T-helper 2 cell (primary cell): ENCODE data around the gene IDH2.
"Not testable (repeated sequence)": the region's sequence is repeated elsewhere in the genome, so short reads cannot be mapped to it uniquely, and the experiment has no call there.

Source experiments
- DNase-seq, 5 experiments: peaks; one replicate each; pipeline versions ENCODE4 v3.0.0 to v3.0.0-alpha.2; 2012 to 2022
- total RNA-seq, 2 donors: gene quantifications; one replicate each; lab custom pipeline; 2026; lab: John Stamatoyannopoulos, UW

Gene IDH2
- 52.4 to 57.4 reads per million in 2 donors for total RNA-seq

DNA sequence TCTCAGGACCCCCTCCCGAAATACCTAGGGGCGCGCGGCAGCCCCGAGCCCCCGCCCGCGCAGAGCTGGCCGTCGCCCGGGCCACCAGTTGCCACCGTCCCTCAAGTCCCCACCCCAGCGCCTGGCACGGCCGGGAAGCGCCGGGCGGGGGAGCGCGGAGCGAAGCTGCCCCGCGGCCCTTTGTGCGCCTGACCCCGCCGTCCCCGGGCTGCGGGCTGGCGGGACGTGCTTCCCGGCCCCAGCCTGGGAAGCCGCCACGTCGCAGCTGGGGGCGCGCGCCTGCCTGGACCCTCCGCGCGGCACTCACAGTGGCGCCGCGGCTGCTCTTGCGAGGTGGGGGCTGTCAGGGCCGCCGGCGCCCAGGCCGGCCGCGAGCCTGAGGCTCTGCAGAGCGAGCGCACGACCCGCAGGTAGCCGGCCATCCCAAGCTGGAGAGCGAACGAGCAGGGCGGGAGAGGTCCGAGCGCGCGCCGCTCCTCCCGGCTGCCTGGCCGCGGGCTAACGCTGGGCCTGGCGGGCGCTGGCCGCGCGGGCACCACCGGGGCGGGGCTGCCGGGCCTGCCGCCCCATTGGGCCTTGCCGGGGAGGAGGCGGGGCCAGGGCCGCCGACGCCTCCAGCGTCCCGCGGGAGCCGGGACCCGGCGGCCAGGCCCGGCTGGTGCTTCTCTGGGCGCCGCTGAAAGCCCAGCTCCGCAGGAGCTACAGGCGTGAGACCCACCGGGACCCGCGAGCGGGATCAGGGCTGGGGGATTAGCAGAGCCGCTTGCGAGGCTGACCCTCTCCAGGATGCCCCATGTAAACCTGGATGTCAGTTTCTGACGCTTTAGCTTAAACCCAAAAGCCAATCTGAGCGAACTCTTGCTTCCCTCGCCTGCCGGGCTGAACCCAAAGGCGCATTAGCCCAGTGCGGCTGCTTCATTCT, at the start of gene IDH2:
TSS of gene IDH2 (minus strand) at position 500 of the 922 bp plus-strand sequence. CDS start at position 422, 78 bp downstream.
- DNase-seq: peak; percentile 53 to 84 (median 65)

DNA sequence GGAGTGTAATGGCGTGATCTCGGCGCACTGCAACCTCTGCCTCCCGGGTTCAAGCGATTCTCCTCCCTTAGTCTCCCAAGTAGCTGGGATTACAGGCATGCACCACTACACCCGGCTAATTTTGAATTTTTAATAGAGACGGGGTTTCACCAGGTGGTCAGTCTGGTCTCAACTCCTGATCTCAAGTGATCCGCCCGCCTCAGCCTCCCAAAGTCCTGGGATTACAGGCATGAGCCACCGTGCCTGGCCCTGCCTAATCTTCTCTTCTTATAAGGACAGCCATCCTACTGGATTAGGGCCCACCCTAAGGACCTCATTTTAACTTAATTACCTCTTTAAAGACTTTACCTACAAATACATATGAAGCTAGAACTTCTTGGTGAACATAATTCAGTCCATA, 48.3 kb upstream of the IDH2 start:
- not testable (repeated sequence) for DNase-seq

DNA sequence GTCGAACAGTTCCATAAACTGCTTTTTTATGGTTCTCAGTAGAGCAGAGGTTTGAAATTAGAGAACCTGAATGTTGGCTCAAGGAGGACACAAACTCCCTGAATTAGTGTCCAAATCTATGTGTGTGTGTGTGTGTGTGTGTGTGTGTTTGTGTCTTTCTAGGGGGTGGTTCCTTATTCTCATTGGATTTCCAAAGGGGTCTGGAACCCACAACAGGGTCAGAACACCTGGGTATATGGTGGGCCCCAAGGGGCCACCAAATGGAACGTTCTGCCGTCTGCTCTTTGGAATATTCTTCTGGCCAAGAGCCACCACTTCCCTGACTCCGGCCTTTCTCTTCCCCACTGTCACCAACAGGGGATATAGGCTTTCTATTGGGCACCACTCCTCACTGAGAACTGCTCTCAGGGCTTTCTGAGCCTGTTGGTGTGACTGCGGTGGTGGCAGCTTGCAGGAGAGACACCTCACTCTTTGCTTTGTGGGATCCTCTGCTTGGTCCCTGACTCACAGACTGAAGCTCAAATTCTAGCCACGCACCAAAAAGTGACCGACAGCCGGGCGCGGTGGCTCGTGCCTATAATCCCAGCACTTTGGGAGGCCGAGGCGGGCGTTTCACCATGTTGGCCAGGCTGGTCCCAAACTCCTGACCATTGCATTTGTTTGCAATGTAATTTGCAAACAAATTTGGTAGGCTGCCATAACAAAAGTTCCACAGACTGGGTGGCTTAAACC, 47.5 kb upstream of the IDH2 start:
- DNase-seq: no peak

DNA sequence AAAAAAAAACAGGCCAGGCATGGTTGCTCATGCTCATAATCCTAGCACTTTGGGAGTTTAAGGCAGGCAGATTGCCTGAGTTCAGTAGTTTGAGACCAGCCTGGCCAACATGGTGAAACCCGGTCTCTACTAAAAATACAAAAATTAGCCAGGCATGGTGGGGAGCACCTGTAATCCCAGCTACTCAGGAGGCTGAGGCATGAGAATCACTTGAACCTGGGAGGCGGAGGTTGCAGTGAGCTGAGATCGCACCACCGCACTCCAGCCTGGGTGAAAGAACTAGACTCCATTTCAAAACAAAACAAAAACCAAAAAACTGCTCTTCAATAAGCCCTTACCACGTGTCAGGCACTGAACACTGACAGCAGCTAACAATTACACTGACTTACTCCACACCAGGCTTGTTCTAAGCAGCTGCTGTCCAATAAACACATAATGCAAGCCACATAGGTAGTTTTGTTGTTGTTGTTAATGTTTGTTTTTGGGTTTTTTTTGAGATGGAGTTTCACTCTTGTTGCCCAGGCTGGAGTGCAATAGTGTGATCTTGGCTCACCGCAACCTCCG, 44.0 kb upstream of the IDH2 start:
- DNase-seq: peak in 1 of 5 experiments; percentile 38

DNA sequence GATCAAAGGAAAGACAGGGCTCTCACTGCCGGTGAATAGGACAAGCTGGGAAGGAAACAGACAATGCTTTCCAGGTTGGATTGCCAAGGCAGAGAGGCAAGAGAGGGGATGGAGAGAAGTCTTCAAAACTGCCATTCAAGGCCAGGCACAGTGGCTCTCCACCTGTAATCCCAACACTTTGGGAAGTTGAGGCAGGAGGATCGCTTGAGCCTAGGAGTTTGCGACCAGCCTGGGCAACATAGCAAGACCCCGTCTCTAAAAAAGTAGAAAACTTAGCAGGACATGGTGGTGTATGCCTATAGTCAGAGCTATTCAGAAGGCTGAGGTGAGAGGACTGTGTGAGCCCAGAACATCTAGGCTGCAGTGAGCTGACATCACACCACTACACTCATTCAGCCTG, 43.5 kb upstream of the IDH2 start:
- DNase-seq: no peak

DNA sequence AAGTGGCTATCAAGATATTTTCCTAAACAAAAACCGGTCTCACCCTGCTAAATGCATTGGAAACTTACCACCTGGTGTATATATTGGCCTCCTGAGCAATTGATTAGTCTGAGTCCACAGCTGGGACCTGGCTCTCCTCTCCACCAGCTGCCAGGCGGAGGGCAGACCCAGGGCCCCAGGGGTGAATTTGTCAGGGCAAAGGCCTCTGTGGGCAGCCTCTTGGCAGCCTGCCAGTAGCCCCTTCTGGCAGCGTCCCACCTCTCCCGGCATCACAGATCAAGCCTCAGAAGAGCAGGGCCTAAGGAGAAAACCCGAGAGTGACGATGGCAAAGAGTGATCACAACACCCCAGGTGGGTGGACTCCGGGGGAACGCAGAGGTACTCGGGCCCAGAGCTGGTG, 43.0 kb upstream of the IDH2 start:
- DNase-seq: no peak

DNA sequence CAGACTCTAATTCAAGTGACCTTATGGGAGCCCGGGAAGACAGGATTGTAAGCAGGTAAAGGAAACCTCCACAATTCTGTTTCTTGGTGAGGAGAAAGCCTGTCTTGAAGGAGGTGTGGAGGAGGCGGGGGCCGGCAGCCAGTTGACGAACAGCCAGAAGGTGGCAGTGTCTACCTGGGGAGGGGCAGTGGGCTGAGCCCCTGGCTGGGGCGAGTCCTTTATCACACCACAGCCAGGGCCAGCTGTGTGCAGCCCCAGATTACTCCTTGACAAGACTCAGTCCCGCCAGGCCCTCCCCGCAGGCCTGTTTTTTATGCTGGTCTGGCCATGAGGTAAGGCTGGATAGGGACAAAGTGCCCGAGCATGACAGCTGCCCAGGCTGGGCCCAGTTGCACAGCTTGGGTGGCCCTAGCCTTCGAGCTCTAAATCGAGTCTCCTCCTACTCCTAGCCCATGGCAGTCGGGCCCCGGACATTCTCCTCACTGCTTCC, 40.9 kb upstream of the IDH2 start:
- DNase-seq: peak; percentile 21 to 83 (median 40)

DNA sequence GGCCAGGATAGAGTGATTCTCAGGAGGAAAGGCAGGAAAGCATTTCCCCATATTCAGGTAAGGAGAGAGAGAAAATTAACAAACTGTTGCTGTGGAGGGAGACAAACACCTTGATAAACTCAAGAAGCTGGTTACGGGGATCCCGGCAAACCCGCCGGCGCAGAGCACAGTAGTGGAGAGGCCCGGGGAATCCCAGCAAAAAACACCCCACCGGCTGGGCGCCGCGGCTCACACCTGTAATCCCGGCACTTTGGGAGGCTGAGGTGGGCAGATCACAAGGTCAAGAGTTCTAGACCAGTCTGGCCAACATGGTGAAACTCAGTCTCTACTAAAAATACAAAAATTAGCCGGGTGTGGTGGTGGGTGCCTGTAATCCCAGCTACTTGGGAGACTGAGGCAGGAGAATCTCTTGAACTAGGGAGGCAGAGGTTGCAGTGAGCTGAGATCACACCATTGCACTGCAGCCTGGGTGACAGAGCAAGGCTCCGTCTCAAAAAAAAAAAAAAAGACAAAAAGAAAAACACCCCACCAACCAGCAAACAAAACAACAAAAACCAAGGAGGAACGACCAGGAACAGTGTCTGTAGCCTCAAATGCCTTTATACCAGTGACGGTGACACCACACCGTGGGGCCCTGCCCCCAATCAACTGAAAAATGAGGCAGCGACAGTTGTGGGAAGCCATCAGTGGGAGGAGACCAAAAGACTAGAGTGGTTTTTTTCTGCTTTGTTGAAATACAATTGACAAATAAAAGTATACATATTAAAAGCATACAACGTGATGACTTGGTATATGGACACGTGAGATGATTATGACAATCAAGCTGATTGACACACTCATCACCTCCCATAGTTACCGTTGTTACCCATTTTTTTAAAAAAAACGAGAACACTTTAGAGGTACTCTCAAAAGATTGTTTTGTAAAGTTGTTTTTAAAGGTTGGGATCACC, 40.2 kb upstream of the IDH2 start:
- peak in 4 of 5 experiments; percentile 21 to 84 (median 33) for DNase-seq

DNA sequence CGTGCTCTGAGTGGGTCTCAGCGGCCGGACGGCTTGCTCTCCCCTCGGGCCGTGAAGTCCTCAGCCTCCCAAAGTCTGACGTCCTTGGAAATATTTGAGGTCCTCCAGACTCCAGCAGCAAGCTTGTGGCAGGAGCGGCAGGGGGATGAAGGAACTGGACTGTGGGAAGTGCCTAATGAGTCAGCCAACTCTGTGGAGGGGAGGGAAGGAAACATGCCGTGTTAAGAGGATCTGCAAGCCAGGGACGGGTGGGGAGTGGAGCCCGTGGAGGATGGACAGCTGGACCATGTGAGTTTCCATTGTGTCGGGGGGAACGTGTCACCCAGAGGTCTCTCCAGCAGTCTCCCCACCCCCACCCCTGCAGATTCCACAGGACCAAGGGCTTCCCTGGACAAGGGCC, 39.4 kb upstream of the IDH2 start:
- no peak for DNase-seq

DNA sequence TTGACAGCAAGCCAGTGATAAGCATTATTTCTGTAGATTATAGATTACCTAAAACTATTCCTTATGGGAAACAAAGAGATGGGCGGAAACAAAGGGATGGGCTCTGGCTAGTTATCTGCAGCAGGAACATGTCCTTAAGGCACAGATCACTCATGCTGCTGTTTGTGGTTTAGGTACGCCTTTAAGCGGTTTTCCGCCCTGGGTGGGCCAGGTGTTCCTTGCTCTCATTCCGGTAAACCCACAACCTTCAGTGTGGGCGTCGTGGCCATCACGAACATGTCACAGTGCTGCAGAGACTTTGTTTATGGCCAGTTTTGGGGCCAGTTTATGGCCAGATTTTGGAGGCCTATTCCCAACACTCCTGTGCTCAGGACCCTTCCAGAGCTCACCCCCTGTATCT, 37.3 kb upstream of the IDH2 start:
- DNase-seq: peak in 2 of 5 experiments; percentile 22 to 77

DNA sequence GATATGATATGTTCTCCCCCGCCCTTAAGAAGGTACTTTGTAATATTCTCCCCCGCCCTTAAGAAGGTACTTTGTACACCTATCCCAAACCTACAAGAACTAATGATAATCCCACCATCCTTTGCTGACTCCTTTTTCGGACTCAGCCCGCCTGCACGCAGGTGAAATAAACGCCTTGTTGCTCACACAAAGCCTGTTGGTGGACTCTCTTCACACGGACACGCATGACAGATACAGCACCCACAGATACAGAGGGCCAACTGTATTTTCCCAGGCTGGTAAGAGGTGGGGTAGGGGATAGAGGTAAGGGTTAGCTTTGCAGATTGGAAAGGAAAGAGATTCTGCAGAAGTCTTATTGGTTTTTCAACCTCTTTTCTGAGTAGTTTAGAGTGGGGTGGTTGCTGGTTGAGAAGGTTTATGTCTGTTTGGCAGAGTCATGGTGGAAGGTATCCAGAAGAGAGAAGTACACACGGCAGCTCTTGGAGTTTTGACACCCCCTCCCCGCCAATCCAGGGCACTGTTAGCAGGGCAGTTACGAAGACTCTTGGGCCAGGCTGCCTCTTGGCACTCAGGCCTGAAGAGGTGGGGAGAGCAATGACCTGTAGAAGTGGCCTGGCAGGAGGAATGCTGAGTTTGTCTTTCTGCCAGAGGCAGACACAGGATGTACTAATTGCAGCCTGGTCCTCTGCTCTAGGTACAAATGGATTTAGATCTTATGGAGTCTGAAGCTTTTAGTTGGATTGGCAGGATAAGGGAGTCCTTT, 36.0 kb upstream of the IDH2 start:
- no peak for DNase-seq

DNA sequence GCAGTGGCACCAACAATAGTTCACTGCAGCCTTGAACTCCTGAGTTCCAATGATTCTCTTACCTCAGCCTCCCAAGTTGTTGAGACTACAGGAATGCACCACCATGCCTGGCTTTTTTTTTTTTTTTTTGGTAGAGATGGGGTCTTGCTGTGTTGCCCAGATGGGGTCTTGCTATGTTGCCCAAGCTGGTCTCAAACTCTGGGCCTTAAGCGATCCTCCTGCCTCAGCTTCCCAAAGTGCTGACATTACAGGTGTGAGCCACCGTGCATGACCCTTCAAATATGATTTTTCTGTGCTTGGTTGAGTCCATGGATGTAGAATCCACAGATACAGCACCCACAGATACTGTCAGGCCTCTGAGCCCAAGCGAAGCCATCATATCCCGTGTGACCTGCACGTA, 30.2 kb upstream of the IDH2 start:
- DNase-seq: no peak

DNA sequence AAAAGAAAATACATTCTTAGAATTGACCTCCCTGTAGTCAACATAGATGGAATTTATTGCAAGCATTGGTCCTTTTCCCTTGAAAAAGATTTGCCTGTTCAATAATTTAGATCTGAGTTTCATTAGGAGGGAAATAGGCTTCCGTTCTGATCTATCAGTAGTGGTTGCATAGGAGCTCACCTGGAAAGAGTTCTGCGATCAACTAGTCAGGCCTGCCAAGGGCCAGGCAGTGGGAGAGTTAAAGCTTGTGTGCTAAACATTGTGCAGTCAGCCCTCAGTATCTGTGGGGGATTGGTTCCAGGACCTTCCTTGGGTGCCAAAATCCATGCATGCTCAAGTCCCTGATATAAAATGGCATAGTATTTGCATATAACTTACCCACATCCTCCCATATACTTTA, 29.6 kb upstream of the IDH2 start:
- no peak for DNase-seq

DNA sequence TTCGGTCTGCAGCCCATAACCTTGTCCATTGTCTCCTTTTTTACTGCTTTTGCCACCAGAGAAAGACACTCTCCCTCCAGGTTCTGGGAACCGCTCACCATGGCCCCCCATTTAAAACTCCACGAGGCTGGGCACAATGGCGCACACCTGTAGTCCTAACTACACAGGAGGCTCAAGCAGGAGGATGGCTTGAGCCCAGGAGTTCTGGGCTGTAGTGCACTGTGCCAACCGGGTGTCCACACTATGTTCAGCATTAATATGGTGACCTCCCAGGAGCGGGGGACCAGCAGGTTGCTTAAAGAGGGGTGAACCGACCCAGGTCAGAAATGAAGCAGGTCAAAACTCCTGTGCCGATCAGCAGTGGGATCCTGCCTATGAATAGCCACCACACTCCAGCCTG, 28.0 kb upstream of the IDH2 start:
- DNase-seq: no peak

DNA sequence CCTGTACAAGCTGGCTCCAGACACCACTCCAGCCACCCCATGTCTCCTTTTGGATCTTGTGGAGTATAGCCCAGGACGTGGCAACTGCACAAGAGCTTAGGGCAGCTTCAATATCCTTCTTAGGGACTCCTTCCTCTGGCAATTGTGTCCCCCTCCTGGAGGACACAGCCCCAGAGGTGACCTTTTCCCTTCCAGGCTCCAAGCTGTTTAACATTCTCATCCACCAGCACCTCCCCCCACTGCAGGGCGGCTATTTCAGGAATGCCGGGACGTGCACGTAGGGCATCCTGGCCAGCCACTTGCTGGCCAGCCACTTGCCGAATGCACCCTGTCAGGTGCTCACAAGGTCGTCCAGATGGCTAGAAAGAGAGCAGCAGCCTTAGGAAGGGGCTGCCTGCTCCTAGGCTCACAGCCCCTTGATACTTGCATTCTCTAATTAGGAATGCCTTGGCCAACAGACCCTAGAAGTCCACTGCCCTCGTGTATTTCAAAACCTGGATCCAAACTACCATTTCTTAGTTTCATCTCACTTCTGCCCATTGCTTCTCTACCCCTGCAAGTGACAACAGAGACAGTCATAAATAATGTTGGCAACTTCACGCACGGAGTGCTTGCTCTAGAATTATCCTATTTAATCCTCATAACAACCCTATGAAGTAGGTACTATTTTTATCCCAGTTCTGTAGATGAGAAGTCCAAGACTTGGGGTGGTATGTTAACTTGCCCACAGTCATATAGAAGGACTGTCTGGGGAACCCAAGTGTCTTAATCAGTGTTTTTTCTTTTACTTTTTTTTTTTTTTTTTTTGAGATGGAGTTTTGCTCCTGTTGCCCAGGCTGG, 24.5 kb upstream of the IDH2 start:
- DNase-seq: no peak

DNA sequence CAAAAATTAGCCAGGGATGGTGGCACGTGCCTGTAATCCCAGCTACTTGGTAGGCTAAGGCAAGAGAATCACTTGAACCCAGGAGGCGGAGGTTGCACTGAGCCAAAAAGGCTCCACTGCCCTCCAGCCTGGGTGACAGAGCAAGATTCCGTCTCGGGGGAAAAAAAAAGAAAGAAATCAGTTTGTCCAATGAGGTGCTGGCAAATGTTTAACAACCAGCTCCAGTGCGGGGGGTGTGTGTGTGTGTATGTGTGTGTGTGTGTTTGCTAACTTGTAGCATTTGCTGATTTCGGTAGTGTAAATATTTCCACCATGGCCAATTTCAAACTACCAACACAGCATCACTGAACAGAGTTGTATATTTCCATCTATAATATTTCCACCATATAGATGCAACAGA, 23.8 kb upstream of the IDH2 start:
- no peak for DNase-seq

DNA sequence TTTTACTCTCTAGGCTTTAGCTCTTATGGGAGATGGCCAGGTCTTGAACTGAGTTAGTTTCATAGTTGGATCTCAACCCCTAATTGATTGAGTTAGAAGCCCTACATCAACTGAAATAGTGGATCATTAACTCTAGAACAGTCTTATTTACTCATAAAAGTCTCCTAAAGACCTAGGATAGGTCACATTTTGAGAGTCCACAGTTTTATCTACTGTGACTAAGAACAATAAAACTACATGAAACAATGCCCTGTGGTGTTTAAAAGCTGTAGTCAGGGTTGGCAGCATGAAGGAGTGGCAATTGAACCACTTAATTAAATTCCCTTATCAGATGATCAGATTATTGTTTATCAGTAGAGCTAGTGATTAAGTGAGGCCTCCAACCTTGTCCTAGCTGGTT, 22.2 kb upstream of the IDH2 start:
- DNase-seq: no peak

DNA sequence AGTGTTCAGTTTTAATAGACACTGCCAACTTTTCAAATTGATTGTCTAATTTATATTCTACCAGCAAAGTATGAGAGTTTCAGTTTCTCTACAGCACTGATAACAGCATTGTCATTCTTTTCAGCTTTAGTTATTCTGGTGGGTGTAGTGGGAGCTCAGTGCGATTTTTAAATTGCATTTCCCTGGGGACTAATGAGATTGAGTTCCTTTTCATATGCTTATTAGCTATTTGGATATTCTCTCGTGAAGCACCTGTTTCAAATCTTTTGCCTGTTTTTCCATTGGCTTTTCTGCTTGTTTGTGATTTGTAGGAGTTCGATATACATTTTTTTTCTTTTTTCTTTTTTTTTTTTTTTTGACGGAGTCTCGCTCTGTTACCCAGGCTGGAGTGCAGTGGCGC, 18.8 kb upstream of the IDH2 start:
- no peak for DNase-seq

DNA sequence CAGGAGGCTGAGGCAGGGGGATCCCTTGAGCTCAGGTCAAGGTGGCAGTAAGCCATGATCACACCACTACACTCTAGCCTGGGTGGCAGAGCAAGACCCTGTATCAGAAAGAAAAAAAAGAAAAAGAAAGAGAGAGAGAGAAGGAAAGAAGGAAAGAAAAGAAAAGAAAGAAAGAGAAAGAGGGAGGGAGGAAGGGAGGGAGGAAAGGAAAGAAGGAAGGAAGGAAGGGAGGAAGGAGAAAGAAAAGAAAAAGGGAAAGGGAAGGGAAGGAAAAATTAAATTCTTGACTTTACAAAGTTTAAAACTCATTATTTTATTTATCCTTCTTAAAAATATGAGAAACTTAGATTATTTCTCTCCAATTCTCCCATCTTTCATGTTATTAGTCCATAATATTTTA, 17.1 kb upstream of the IDH2 start:
- DNase-seq: no peak

DNA sequence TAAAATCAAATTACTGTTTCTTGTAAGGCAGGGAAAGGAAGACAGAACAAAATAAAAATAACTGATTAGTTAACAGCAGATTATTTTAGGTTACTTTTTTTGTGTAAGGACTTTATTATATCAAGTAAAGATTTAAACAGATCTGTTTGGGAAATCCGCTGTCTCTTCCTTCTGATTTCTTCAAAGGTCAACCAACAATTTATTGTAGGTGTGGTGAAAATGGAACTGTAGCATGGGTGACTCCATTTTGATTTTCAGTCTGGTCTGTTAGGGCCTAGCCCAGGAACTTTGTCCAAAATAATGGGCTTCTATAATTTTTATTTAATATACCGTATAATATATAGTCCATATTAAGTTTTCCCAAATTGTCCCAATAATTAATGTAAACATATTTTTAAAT, 13.5 kb upstream of the IDH2 start:
- no peak for DNase-seq
